Urinary bladder (tissue), 4 donors: Measurements from ENCODE around the gene LIN52. TPM values are rescaled to one million over a fixed set of nuclear protein-coding genes. Genes with fewer than 3 reads are reported as not detected.
"Not testable (repeated sequence)": the region's sequence is repeated elsewhere in the genome, so short reads cannot be mapped to it uniquely, and the experiment has no call there.

Experiments
- DNase-seq: peaks from one replicate; pipeline ENCODE4 v3.0.0-alpha.2; 2015; ENCODE audit errors: extremely low spot score
- H3K27ac ChIP-seq: one replicate; pipeline ENCODE4 v1.5.1; 2013; ENCODE audit warnings: low read depth, mild to moderate bottlenecking, moderate library complexity
- H3K36me3 ChIP-seq: one replicate; pipeline ENCODE4 v1.6.1; 2013; ENCODE audit warnings: mild to moderate bottlenecking, moderate library complexity; ENCODE audit not compliant: insufficient read depth
- H3K4me1 ChIP-seq: one replicate; pipeline ENCODE4 v1.6.1; 2013; ENCODE audit warnings: mild to moderate bottlenecking, moderate library complexity; ENCODE audit not compliant: insufficient read depth
- H3K4me3 ChIP-seq: one replicate; pipeline ENCODE4 v1.5.1; 2013; ENCODE audit warnings: low read depth, low read length
- WGBS: extraction: QIAGEN DNeasy Blood & Tissue Kit; methylation state at CpG from one replicate; pipeline ENCODE4 v1.1.7; 2013; 5-methylcytosine and 5-hydroxymethylcytosine counted together
- polyA plus RNA-seq: library from polyadenylated mRNA; stranded (reverse); fragments of 200-250 nt; gene quantifications from one replicate; pipeline ENCODE4 v1.2.3, GENCODE V29; 2013
- total RNA-seq: library from RNA; depleted of rRNA; stranded (reverse); fragments of >200 nt; gene quantifications from one replicate; pipeline ENCODE4 v1.2.3, GENCODE V29; 2014
- donor health status: healthy with polysubstance abuse.
- donor health status: healthy.

The LIN52 gene
- total and polyA plus RNA-seq, 2 donors: 11.8 to 17.5 TPM

GRCh38 chr14:74080820-74081460 is 3.8 kb upstream of the LIN52 start:
- H3K4me3 ChIP-seq: no peak overlapping the region
- no peak overlapping the region for H3K27ac ChIP-seq
- no peaks in the 10 kb centered on the region for H3K4me1 ChIP-seq
- no peaks in the 10 kb centered on the region for H3K36me3 ChIP-seq
- DNase-seq: no peak
- WGBS: 74% methylated on average over 4 of the region's 4 CpGs

GRCh38 chr14:74081491-74081890 is 3.3 kb upstream of the LIN52 start:
- DNase-seq: no peak
- 96% methylated on average over 3 of the region's 3 CpGs for WGBS
- no peak overlapping the region for H3K27ac ChIP-seq
- H3K4me3 ChIP-seq: no peak overlapping the region
- no peaks in the 10 kb centered on the region for H3K36me3 ChIP-seq
- H3K4me1 ChIP-seq: no peaks in the 10 kb centered on the region

GRCh38 chr14:74083161-74083560 is 1.6 kb upstream of the LIN52 start:
- WGBS: 67% methylated on average over 3 of the region's 3 CpGs
- H3K4me3 ChIP-seq: peak overlapping the region; percentile 64
- H3K27ac ChIP-seq: no peak overlapping the region
- no peaks in the 10 kb centered on the region for H3K4me1 ChIP-seq
- no peaks in the 10 kb centered on the region for H3K36me3 ChIP-seq
- no peak for DNase-seq

GRCh38 chr14:74083784-74084276 is 926 bp upstream of the LIN52 start:
- Histone ChIP-seq H3K36me3 (no peaks in the 10 kb centered on the region), H3K4me1 (no peaks in the 10 kb centered on the region), H3K27ac (peak overlapping the region; percentile 43), H3K4me3 (peak overlapping the region; percentile 64)
- DNase-seq: no peak
- WGBS: under 1% methylated on average over 15 of the region's 15 CpGs

GRCh38 chr14:74085047-74085637 is 386 bp downstream of the LIN52 start:
- Histone ChIP-seq H3K36me3 (no peaks in the 10 kb centered on the region), H3K27ac (peak overlapping the region; percentile 67), H3K4me1 (no peaks in the 10 kb centered on the region), H3K4me3 (peak overlapping the region; percentile 64)
- no peak for DNase-seq
- WGBS: under 1% methylated on average over 26 of the region's 26 CpGs

- WGBS: 85% methylated on average over 1 of the region's 1 CpG
- no peak overlapping the region for H3K27ac ChIP-seq
- DNase-seq: no peak
These were observed 1.1 kb downstream of the LIN52 start for GRCh38 chr14:74085828-74086227.

GRCh38 chr14:74089251-74090020 is 4.7 kb downstream of the LIN52 start:
- DNase-seq: no peak
- no peak overlapping the region for H3K27ac ChIP-seq
- WGBS: 94% methylated on average over 8 of the region's 8 CpGs
- no peaks in the 10 kb centered on the region for H3K4me1 ChIP-seq
- no peak overlapping the region for H3K4me3 ChIP-seq
- no peaks in the 10 kb centered on the region for H3K36me3 ChIP-seq

More at GRCh38 chr14:74085828-74086227, 1.1 kb downstream of the LIN52 start:
- Histone ChIP-seq H3K36me3 (no peaks in the 10 kb centered on the region), H3K4me3 (peak overlapping the region; percentile 64), H3K4me1 (no peaks in the 10 kb centered on the region)

GRCh38 chr14:74105381-74105780 is 20.6 kb downstream of the LIN52 start:
- H3K4me1 ChIP-seq: no peaks in the 10 kb centered on the region
- 89% methylated on average over 2 of the region's 2 CpGs for WGBS
- H3K27ac ChIP-seq: no peak overlapping the region
- H3K4me3 ChIP-seq: no peak overlapping the region
- no peak for DNase-seq
- peaks cover 3% of the 10 kb centered on the region for H3K36me3 ChIP-seq

GRCh38 chr14:74109369-74109768 is 24.6 kb downstream of the LIN52 start:
- 61% methylated on average over 1 of the region's 1 CpG for WGBS
- no peak overlapping the region for H3K4me3 ChIP-seq
- no peaks in the 10 kb centered on the region for H3K4me1 ChIP-seq
- H3K27ac ChIP-seq: no peak overlapping the region
- no peak for DNase-seq
- no peaks in the 10 kb centered on the region for H3K36me3 ChIP-seq

GRCh38 chr14:74111395-74112216 is 26.9 kb downstream of the LIN52 start:
- WGBS: 92% methylated on average over 13 of the region's 13 CpGs
- not testable (repeated sequence) for H3K4me3 ChIP-seq, H3K36me3 ChIP-seq, H3K4me1 ChIP-seq, DNase-seq, H3K27ac ChIP-seq

- not testable (repeated sequence) for H3K36me3 ChIP-seq, DNase-seq
- WGBS: 91% methylated on average over 4 of the region's 5 CpGs
These were observed 40.7 kb downstream of the LIN52 start for GRCh38 chr14:74125487-74125886.

GRCh38 chr14:74126315-74127013 is 41.7 kb downstream of the LIN52 start:
- Histone ChIP-seq H3K27ac (no peak overlapping the region), H3K4me3 (no peak overlapping the region), H3K36me3 (no peaks in the 10 kb centered on the region), H3K4me1 (no peaks in the 10 kb centered on the region)
- DNase-seq: no peak
- 97% methylated on average over 1 of the region's 1 CpG for WGBS

More at GRCh38 chr14:74125487-74125886, 40.7 kb downstream of the LIN52 start:
- not testable (repeated sequence) for H3K4me3 ChIP-seq, H3K4me1 ChIP-seq, H3K27ac ChIP-seq

GRCh38 chr14:74127634-74128033 is 42.9 kb downstream of the LIN52 start:
- no peak overlapping the region for H3K4me3 ChIP-seq
- no peak overlapping the region for H3K27ac ChIP-seq
- DNase-seq: no peak
- 94% methylated on average over 1 of the region's 1 CpG for WGBS
- H3K4me1 ChIP-seq: no peaks in the 10 kb centered on the region
- H3K36me3 ChIP-seq: no peaks in the 10 kb centered on the region
